Hepatocyte (in vitro differentiated cells): ENCODE results near the gene RAD9A.

Experiments
- CTCF ChIP-seq: fragments of 200-600 bp; sonication (generic); IDR thresholded peaks from 2 replicates; pipeline ENCODE4 v1.5.1; 2016; ENCODE audit warnings: antibody characterized with exemption, mild to moderate bottlenecking; ENCODE audit not compliant: poor library complexity
- EZH2 ChIP-seq: fragments of 200-600 bp; sonication (generic); IDR thresholded peaks from 2 replicates; pipeline ENCODE4 v1.6.1; 2016; ENCODE audit warnings: antibody characterized with exemption, mild to moderate bottlenecking, borderline replicate concordance
- EZH2phosphoT487 ChIP-seq: fragments of 200-600 bp; sonication (generic); IDR thresholded peaks from one replicate; pipeline ENCODE4 v1.6.1; 2018; ENCODE audit warnings: antibody characterized with exemption, mild to moderate bottlenecking, low read depth, moderate library complexity; ENCODE audit not compliant: unreplicated experiment, severe bottlenecking

- no peak for TF ChIP-seq CTCF
- no peak for TF ChIP-seq EZH2
- TF ChIP-seq EZH2phosphoT487, result no peak
Observed at GRCh38 chr11:67432655-67433349, 41.0 kb downstream of the RAD9A start.
